Measurements from ENCODE around the gene PARD3. TPM values are rescaled to one million over a fixed set of nuclear protein-coding genes. Genes with fewer than 3 reads are reported as not detected.

Gene PARD3
- total RNA-seq, 1 donor from 2014 or later, result 58.7 TPM

- H3K27me3 Mint-ChIP-seq (ENCODE audit: insufficient read depth, low read depth), result no peaks in the 10 kb centered on the region
- H3K36me3 ChIP-seq, result no peaks in the 10 kb centered on the region
Observed at GRCh38 chr10:34407324-34407805, 407.7 kb downstream of the PARD3 start.

GRCh38 chr10:34406463-34407323 lies 408.4 kb downstream of the PARD3 start:
- no peaks in the 10 kb centered on the region for H3F3A ChIP-seq (ENCODE audit: low read depth)
- H3K27me3 Mint-ChIP-seq (ENCODE audit: insufficient read depth, low read depth), result no peaks in the 10 kb centered on the region
- H4K20me1 ChIP-seq (ENCODE audit: low read depth), result peaks cover 4% of the 10 kb centered on the region
- no peaks in the 10 kb centered on the region for H3K27me3 ChIP-seq
- no peak for DNase-seq (ENCODE audit: low spot score)
- TF ChIP-seq EZH2phosphoT487 (IDR thresholded peaks at IDR 0.05), result no peak
- TF ChIP-seq EZH2 (IDR thresholded peaks at IDR 0.05), result no peak
- no peak for TF ChIP-seq CTCF (IDR thresholded peaks at IDR 0.05)
- H3K36me3 Mint-ChIP-seq, result no peaks in the 10 kb centered on the region
- H3K4me1 ChIP-seq, result no peaks in the 10 kb centered on the region
- peaks cover 31% of the 10 kb centered on the region for H3K4me1 Mint-ChIP-seq
- no peaks in the 10 kb centered on the region for H3K36me3 ChIP-seq
- H3K4me3 Mint-ChIP-seq, result no peak overlapping the region
- H3K4me2 ChIP-seq, result no peak overlapping the region
- H3K9me3 Mint-ChIP-seq, result no peaks in the 10 kb centered on the region
- no peak overlapping the region for H2AFZ ChIP-seq (replicated peaks)
- no peak overlapping the region for H3K9ac ChIP-seq
- no peak overlapping the region for H3K27ac Mint-ChIP-seq
- no peak overlapping the region for H3K27ac ChIP-seq
- no peaks in the 10 kb centered on the region for H3K9me3 ChIP-seq (ENCODE audit: low read depth)
- no peaks in the 10 kb centered on the region for H3K79me2 ChIP-seq (ENCODE audit: low read depth)
- H3K4me3 ChIP-seq, result no peak overlapping the region

More at GRCh38 chr10:34407324-34407805, 407.7 kb downstream of the PARD3 start:
- Histone ChIP-seq H3K4me2 (no peak overlapping the region), H3K27me3 (no peaks in the 10 kb centered on the region), H4K20me1 (ENCODE audit: low read depth) (peaks cover 4% of the 10 kb centered on the region), H3K9ac (no peak overlapping the region), H3K79me2 (ENCODE audit: low read depth) (no peaks in the 10 kb centered on the region), H3K27ac (no peak overlapping the region), H3K4me3 (no peak overlapping the region), H3K4me1 (no peaks in the 10 kb centered on the region), H3K9me3 (ENCODE audit: low read depth) (no peaks in the 10 kb centered on the region), H3F3A (ENCODE audit: low read depth) (no peaks in the 10 kb centered on the region), H2AFZ (replicated peaks) (no peak overlapping the region)
- Mint-ChIP-seq H3K4me3 (no peak overlapping the region), H3K27ac (peak overlapping the region; percentile 51), H3K4me1 (peaks cover 31% of the 10 kb centered on the region), H3K9me3 (no peaks in the 10 kb centered on the region), H3K36me3 (no peaks in the 10 kb centered on the region)
- no peak for TF ChIP-seq EZH2phosphoT487 (IDR thresholded peaks at IDR 0.05)
- no peak for TF ChIP-seq CTCF (IDR thresholded peaks at IDR 0.05)
- no peak for TF ChIP-seq EZH2 (IDR thresholded peaks at IDR 0.05)
- no peak for DNase-seq (ENCODE audit: low spot score)

GRCh38 chr10:34405611-34406462 lies 409.3 kb downstream of the PARD3 start:
- no peaks in the 10 kb centered on the region for H3K36me3 ChIP-seq
- H3K27ac ChIP-seq, result no peak overlapping the region
- no peaks in the 10 kb centered on the region for H3K27me3 Mint-ChIP-seq (ENCODE audit: insufficient read depth, low read depth)
- no peaks in the 10 kb centered on the region for H3K79me2 ChIP-seq (ENCODE audit: low read depth)
- no peaks in the 10 kb centered on the region for H3K9me3 Mint-ChIP-seq
- no peaks in the 10 kb centered on the region for H3K36me3 Mint-ChIP-seq
- no peaks in the 10 kb centered on the region for H3K9me3 ChIP-seq (ENCODE audit: low read depth)
- no peak for DNase-seq (ENCODE audit: low spot score)
- no peaks in the 10 kb centered on the region for H3F3A ChIP-seq (ENCODE audit: low read depth)
- H3K4me2 ChIP-seq, result no peak overlapping the region
- no peaks in the 10 kb centered on the region for H3K27me3 ChIP-seq
- no peaks in the 10 kb centered on the region for H4K20me1 ChIP-seq (ENCODE audit: low read depth)
- H3K27ac Mint-ChIP-seq, result no peak overlapping the region
- peaks cover 31% of the 10 kb centered on the region for H3K4me1 Mint-ChIP-seq
- H3K4me1 ChIP-seq, result no peaks in the 10 kb centered on the region
- no peak overlapping the region for H2AFZ ChIP-seq (replicated peaks)
- TF ChIP-seq EZH2 (IDR thresholded peaks at IDR 0.05) (no peak), CTCF (IDR thresholded peaks at IDR 0.05) (no peak), EZH2phosphoT487 (IDR thresholded peaks at IDR 0.05) (no peak)
- H3K4me3 Mint-ChIP-seq, result no peak overlapping the region
- H3K4me3 ChIP-seq, result no peak overlapping the region
- no peak overlapping the region for H3K9ac ChIP-seq

All from neural progenitor cell (in vitro differentiated cells).